GM12878 (cell line): ENCODE results near the gene MROH9. TPM values are rescaled to one million over a fixed set of nuclear protein-coding genes. Genes with fewer than 3 reads are reported as not detected.

ENCODE experiments used
- ATAC-seq: fragments of 200-7000 bp; cut with Tn5 transposase; 3 replicates; pipeline ENCODE4 v1.9.1; 2020; ENCODE audit warnings: mild to moderate bottlenecking, moderate library complexity
- BruUV-seq: library from RNA; stranded (reverse); fragments of 400-500 nt; replicated peaks from 2 replicates; lab custom pipeline; 2021; lab: Mats Ljungman, UMichigan
- CTCF ChIA-PET: fragments of 300-600 bp; sonication (Branson Sonifier 250); formaldehyde crosslinking; extraction: SDS; loops from one replicate; lab custom pipeline; 2021; ENCODE audit warnings: inconsistent platforms; lab: Yijun Ruan, JAX
- POLR2A ChIA-PET: fragments of 350-600 bp; formaldehyde crosslinking; extraction: SDS; loops from one replicate; lab custom pipeline; 2021; ENCODE audit warnings: inconsistent platforms; lab: Charles Lee
- RAD21 ChIA-PET: fragments of 300-600 bp; sonication (Branson Sonifier 250); formaldehyde crosslinking; loops from one replicate; lab custom pipeline; 2023; ENCODE audit warnings: antibody characterized with exemption; ENCODE audit not compliant: unreplicated experiment; lab: Charles Lee
- SMC1A ChIA-PET: fragments of 300-600 bp; sonication (Branson Sonifier 250); formaldehyde crosslinking; loops from one replicate; lab custom pipeline; 2023; ENCODE audit not compliant: unreplicated experiment, uncharacterized antibody; lab: Charles Lee
- DNase-seq: peaks from one replicate; pipeline ENCODE4 v3.0.0-alpha.2; 2011; ENCODE audit warnings: low read depth, low spot score
- FAIRE-seq: peaks from 3 replicates; lab custom pipeline; 2011; peaks lifted over from hg19 to GRCh38; lab: Jason Lieb, UNC
- H2AFZ ChIP-seq: 2 replicates; pipeline ENCODE4 v1.6.0; 2011; ENCODE audit warnings: low read depth, low read length, control low read depth; ENCODE audit not compliant: control insufficient read depth
- H3K27ac ChIP-seq: 2 replicates; pipeline ENCODE4 v1.5.1; 2011; ENCODE audit warnings: control low read depth; ENCODE audit not compliant: control insufficient read depth, insufficient read depth
- H3K27me3 ChIP-seq, 2 experiments: replicated peaks in 1 of 2; 2 replicates each; pipeline versions ENCODE4 v1.6.0 to v1.6.1; 2011; ENCODE audit warnings: low read length in 1 of 2; ENCODE audit not compliant: control insufficient read depth in 2 of 2, insufficient read depth in 2 of 2
- H3K36me3 ChIP-seq, 2 experiments: 2 replicates each; pipeline ENCODE4 v1.5.1; 2011; ENCODE audit warnings: low read length in 1 of 2; ENCODE audit not compliant: control insufficient read depth in 2 of 2, insufficient read depth in 2 of 2
- H3K4me1 ChIP-seq: 2 replicates; pipeline ENCODE4 v1.6.1; 2011; ENCODE audit warnings: mild to moderate bottlenecking, low read length, moderate library complexity, mixed read lengths; ENCODE audit not compliant: control insufficient read depth, insufficient read depth
- H3K4me2 ChIP-seq: 2 replicates; pipeline ENCODE4 v1.6.0; 2011; ENCODE audit warnings: control low read depth; ENCODE audit not compliant: control insufficient read depth, insufficient read depth
- H3K4me3 ChIP-seq: fragments of 200-600 bp; sonication (generic); 2 replicates; pipeline ENCODE4 v1.5.1; 2016
- H3K79me2 ChIP-seq: 2 replicates; pipeline ENCODE4 v1.6.0; 2011; ENCODE audit warnings: low read length; ENCODE audit not compliant: control insufficient read depth, insufficient read depth
- H3K9ac ChIP-seq: 2 replicates; pipeline ENCODE4 v1.8.0; 2011; ENCODE audit warnings: low read length, control low read depth, mixed read lengths; ENCODE audit not compliant: control insufficient read depth, insufficient read depth
- H3K9me3 ChIP-seq: replicated peaks from 3 replicates; pipeline ENCODE4 v1.5.1; 2011; ENCODE audit warnings: mild to moderate bottlenecking, low read length; ENCODE audit not compliant: control insufficient read depth, insufficient read depth
- H4K20me1 ChIP-seq: 2 replicates; pipeline ENCODE4 v1.6.0; 2011; ENCODE audit not compliant: control insufficient read depth, insufficient read depth
- CHD2 ChIP-seq: IDR thresholded peaks from 2 replicates; pipeline ENCODE4 v1.6.1; 2011; ENCODE audit warnings: low read depth, low read length, improper control_type of control experiment, borderline replicate concordance
- DPF2 ChIP-seq: fragments of 450-650 bp; IDR thresholded peaks from 2 replicates; pipeline ENCODE4 v1.6.1; 2017; ENCODE audit warnings: mild to moderate bottlenecking
- JUNB ChIP-seq: IDR thresholded peaks from 2 replicates; pipeline ENCODE4 v1.6.1; 2016; ENCODE audit warnings: antibody characterized with exemption, mild to moderate bottlenecking
- NR2C1 ChIP-seq: fragments of 450-650 bp; IDR thresholded peaks from 2 replicates; pipeline ENCODE4 v1.6.1; 2017; ENCODE audit warnings: antibody characterized with exemption, mild to moderate bottlenecking, moderate library complexity
- YY1 ChIP-seq: IDR thresholded peaks from 2 replicates; pipeline ENCODE4 v1.6.1; 2011; ENCODE audit warnings: low read depth, mild to moderate bottlenecking, low read length
- ZNF24 ChIP-seq: fragments of 450-650 bp; IDR thresholded peaks from 2 replicates; pipeline ENCODE4 v1.6.1; 2017; ENCODE audit warnings: antibody characterized with exemption, mild to moderate bottlenecking
- in situ Hi-C: fragments of 300-500 bp; cut with MboI; formaldehyde crosslinking; loops from 9 replicates; pipeline ENCODE4 v1.14.3; 2018; ENCODE audit warnings: mixed read lengths
- intact Hi-C: fragments of 100-400 bp; cut with micrococcal nuclease; formaldehyde crosslinking; loops from one replicate; pipeline ENCODE4 v1.14.2; 2022; ENCODE audit not compliant: unreplicated experiment
- polyA plus RNA-seq, 11 experiments: library from polyadenylated mRNA; depleted of rRNA in 4 of 11; unstranded in 6 of 11; stranded (reverse) in 5 of 11; fragments of >200 nt; fragmentation: Nextera tagmentation in 4 of 11; fragmentation: Illumina TruSeq in 1 of 11; extraction: Ambion mirVana in 4 of 11; extraction: Trizol in 1 of 11; gene quantifications; 1 replicate in 1 of 11; 2 replicates in 10 of 11; pipeline versions ENCODE4 v1.2.1 to v1.2.3, GENCODE V29; 2011 to 2016; ENCODE audit warnings: inconsistent platforms in 2 of 11, missing spikeins in 2 of 11, low read depth in 1 of 11
- total RNA-seq, 4 experiments: library from RNA; depleted of rRNA in 3 of 4; stranded (reverse); fragments of >200 nt in 3 of 4; fragmentation: Illumina TruSeq in 1 of 4; extraction: Trizol in 1 of 4; gene quantifications; 2 replicates each; pipeline versions ENCODE4 v1.2.1 to v1.2.3, GENCODE V29; 2013 to 2021
- TF ChIP-seq, protein P1 (sequence below): fragments of 450-650 bp; IDR thresholded peaks from 2 replicates; pipeline ENCODE4 v1.6.1; 2017; ENCODE audit warnings: mild to moderate bottlenecking, moderate library complexity

MROH9 gene
- total and polyA plus RNA-seq, 10 of the 15 experiments (the other 5 are each of a cell fraction or from before 2014, with no cell fraction given), result not detected

DNA sequence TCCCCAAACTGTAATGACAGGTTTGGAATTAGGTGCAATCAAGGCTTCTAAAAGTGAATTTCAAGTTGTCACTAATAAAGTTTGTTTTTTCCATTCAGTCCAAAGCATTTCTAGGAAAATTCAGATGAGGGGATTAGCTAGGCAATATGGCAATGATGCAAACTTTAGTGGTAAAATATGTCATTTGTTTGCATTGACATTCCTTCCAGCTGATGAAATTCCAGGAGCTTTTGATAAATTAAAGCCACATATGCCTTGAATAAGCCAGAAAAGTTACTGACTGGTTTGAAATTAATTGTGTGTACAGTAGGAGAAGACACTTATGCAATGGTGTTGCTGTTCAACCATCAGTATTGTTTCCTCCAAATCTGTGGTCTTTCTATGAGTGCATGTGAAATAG lies 57.8 kb downstream of the MROH9 start:
- no peak overlapping the region for H3K4me3 ChIP-seq
- ChIA-PET SMC1A (no interaction called here), RAD21 (no interaction called here), POLR2A (no interaction called here), CTCF (interaction anchor here (0.9 kb wide), 1 partner anchor 63 kb away, joined by 3 read pairs; no protein-coding TSS in a partner anchor)
- H3K9ac ChIP-seq, result no peak overlapping the region
- no peaks in the 10 kb centered on the region for H4K20me1 ChIP-seq
- no TSS peak for BruUV-seq
- no peak overlapping the region for H2AFZ ChIP-seq
- H3K36me3 ChIP-seq, result no peaks in the 10 kb centered on the region
- no peak overlapping the region for H3K27ac ChIP-seq
- DNase-seq (no peak), FAIRE-seq (no peak), ATAC-seq (no peak)
- no peak overlapping the region for H3K4me2 ChIP-seq
- in situ Hi-C loops (no loop called here), intact Hi-C loops (no loop called here)
- H3K4me1 ChIP-seq, result no peaks in the 10 kb centered on the region
- no peaks in the 10 kb centered on the region for H3K27me3 ChIP-seq
- TF ChIP-seq NR2C1 (no peak), YY1 (no peak), JUNB (no peak), ZNF24 (no peak), DPF2 (no peak), CHD2 (no peak)
- TF ChIP-seq, protein P1, sequence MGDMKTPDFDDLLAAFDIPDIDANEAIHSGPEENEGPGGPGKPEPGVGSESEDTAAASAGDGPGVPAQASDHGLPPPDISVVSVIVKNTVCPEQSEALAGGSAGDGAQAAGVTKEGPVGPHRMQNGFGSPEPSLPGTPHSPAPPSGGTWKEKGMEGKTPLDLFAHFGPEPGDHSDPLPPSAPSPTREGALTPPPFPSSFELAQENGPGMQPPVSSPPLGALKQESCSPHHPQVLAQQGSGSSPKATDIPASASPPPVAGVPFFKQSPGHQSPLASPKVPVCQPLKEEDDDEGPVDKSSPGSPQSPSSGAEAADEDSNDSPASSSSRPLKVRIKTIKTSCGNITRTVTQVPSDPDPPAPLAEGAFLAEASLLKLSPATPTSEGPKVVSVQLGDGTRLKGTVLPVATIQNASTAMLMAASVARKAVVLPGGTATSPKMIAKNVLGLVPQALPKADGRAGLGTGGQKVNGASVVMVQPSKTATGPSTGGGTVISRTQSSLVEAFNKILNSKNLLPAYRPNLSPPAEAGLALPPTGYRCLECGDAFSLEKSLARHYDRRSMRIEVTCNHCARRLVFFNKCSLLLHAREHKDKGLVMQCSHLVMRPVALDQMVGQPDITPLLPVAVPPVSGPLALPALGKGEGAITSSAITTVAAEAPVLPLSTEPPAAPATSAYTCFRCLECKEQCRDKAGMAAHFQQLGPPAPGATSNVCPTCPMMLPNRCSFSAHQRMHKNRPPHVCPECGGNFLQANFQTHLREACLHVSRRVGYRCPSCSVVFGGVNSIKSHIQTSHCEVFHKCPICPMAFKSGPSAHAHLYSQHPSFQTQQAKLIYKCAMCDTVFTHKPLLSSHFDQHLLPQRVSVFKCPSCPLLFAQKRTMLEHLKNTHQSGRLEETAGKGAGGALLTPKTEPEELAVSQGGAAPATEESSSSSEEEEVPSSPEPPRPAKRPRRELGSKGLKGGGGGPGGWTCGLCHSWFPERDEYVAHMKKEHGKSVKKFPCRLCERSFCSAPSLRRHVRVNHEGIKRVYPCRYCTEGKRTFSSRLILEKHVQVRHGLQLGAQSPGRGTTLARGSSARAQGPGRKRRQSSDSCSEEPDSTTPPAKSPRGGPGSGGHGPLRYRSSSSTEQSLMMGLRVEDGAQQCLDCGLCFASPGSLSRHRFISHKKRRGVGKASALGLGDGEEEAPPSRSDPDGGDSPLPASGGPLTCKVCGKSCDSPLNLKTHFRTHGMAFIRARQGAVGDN, result no peak
- no peaks in the 10 kb centered on the region for H3K9me3 ChIP-seq
- H3K79me2 ChIP-seq, result no peaks in the 10 kb centered on the region
